ENCODE results near the gene MAVS.
"Not testable (repeated sequence)": the region's sequence is repeated elsewhere in the genome, so short reads cannot be mapped to it uniquely, and the experiment has no call there.

Gene MAVS

DNA sequence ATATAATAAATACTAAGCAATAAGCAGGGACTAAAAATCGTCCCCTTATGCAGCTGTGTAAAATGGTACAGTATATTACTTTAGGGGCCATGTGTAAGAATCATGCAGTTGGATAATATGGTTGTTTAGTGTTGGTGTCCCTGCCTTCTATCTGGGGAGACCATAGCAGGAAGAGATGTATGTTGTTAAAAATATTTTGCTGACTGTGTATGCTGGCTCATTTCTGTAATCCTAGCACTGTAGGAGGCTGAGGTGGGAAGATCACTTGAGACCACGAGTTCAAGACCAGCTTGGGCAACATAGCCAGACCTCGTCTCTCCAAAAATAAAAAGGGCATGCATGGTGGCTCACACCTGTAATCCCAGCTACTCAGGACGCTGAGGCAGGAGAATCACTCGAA lies 48.2 kb downstream of the MAVS start:
- Histone ChIP-seq H3K4me1 (ENCODE audit: insufficient read depth, poor library complexity, severe bottlenecking) (peaks cover 64% of the 10 kb centered on the region), H3K36me3 (ENCODE audit: low read depth) (peaks cover 69% of the 10 kb centered on the region), H3K9me3 (ENCODE audit: severe bottlenecking) (peaks cover 2% of the 10 kb centered on the region), H3K4me3 (ENCODE audit: severe bottlenecking) (no peak overlapping the region), H3K27ac (ENCODE audit: poor library complexity, severe bottlenecking) (no peak overlapping the region), H3K27me3 (ENCODE audit: insufficient read depth, poor library complexity, severe bottlenecking) (no peaks in the 10 kb centered on the region)
- no peak for TF ChIP-seq CTCF (IDR thresholded peaks at IDR 0.05; ENCODE audit: poor library complexity, severe bottlenecking)
- no peak for ATAC-seq (ENCODE audit: low read depth)
- no peak for DNase-seq (ENCODE audit: low spot score)

DNA sequence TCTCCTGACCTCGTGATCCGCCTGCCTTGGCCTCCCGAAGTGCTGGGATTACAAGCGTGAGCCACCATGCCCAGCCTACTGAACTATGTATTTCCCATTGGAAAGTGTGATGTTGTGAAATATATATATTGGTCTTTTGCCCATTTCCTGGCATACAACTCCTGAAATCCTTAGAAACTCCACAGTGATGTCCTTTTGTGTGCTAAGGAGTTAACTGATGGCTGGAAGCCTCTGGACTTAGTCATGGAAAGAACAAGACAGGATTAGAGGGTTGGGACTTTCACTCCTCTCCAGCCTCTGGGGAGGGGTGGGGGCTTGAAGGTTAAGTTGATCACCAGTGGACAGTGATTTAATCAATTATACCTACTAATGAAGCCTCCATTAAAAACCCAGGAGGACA lies 49.7 kb downstream of the MAVS start:
- Histone ChIP-seq H3K4me1 (ENCODE audit: insufficient read depth, poor library complexity, severe bottlenecking) (peaks cover 73% of the 10 kb centered on the region), H3K9me3 (ENCODE audit: severe bottlenecking) (peaks cover 2% of the 10 kb centered on the region), H3K36me3 (ENCODE audit: low read depth) (peaks cover 66% of the 10 kb centered on the region), H3K4me3 (ENCODE audit: severe bottlenecking) (no peak overlapping the region), H3K27ac (ENCODE audit: poor library complexity, severe bottlenecking) (peak overlapping the region; percentile 3), H3K27me3 (ENCODE audit: insufficient read depth, poor library complexity, severe bottlenecking) (no peaks in the 10 kb centered on the region)
- DNase-seq (ENCODE audit: low spot score) (no peak), ATAC-seq (ENCODE audit: low read depth) (0 out of 3 replicates have a peak, but pooled peaks have one; percentile 17)
- TF ChIP-seq CTCF (IDR thresholded peaks at IDR 0.05; ENCODE audit: poor library complexity, severe bottlenecking) = no peak

DNA sequence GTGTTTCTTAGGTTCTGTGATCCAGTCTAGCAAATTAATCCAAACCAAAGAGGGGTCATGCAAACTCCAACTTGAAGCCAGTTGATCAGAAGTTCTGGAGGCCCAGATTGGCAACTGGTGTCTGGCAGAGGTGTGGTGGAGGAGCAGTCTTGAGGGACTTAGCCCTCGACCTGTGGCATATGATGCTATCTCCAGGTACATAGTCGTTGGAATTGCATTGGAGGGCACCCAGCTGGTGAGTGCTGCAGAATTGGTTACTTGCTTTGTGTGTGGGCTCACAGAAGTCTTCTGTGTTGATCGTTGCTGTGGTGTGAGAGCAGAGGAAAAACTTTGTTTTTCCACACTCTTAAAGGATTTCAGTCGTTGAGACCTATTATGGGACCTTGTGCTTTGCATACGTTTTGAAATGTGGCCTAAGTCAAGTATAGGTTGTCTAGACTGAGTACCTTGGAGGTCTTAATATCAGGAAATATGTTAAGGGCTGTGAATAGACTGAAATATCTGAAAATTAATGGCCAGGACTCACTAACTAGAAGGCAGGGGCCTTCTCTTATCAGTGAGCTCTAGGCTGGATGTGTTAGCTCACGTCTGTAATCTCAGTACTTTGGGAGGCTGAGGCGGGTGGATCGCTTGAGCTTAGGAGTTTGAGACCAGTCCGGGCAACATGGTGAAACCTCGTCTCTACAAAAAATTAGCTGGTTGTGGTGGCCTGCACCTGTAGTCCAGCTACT lies 50.4 kb downstream of the MAVS start:
- TF ChIP-seq CTCF (IDR thresholded peaks at IDR 0.05; ENCODE audit: poor library complexity, severe bottlenecking) = no peak
- peaks cover 2% of the 10 kb centered on the region for H3K9me3 ChIP-seq (ENCODE audit: severe bottlenecking)
- H3K4me1 ChIP-seq (ENCODE audit: insufficient read depth, poor library complexity, severe bottlenecking) = peaks cover 71% of the 10 kb centered on the region
- peak overlapping the region; percentile 3 for H3K27ac ChIP-seq (ENCODE audit: poor library complexity, severe bottlenecking)
- no peaks in the 10 kb centered on the region for H3K27me3 ChIP-seq (ENCODE audit: insufficient read depth, poor library complexity, severe bottlenecking)
- H3K36me3 ChIP-seq (ENCODE audit: low read depth) = peaks cover 64% of the 10 kb centered on the region
- H3K4me3 ChIP-seq (ENCODE audit: severe bottlenecking) = no peak overlapping the region
- ATAC-seq (ENCODE audit: low read depth) (no peak), DNase-seq (ENCODE audit: low spot score) (no peak)

- H3K9me3 ChIP-seq (ENCODE audit: severe bottlenecking); ATAC-seq (ENCODE audit: low read depth); H3K27me3 ChIP-seq (ENCODE audit: insufficient read depth, poor library complexity, severe bottlenecking); DNase-seq (ENCODE audit: low spot score); H3K4me3 ChIP-seq (ENCODE audit: severe bottlenecking): not testable (repeated sequence)
- H3K4me1 ChIP-seq (ENCODE audit: insufficient read depth, poor library complexity, severe bottlenecking) = peaks cover 67% of the 10 kb centered on the region
- H3K36me3 ChIP-seq (ENCODE audit: low read depth) = peaks cover 58% of the 10 kb centered on the region
- peak overlapping the region; percentile 47 for H3K27ac ChIP-seq (ENCODE audit: poor library complexity, severe bottlenecking)
These were observed 51.5 kb downstream of the MAVS start for GRCh38 chr20:3898181-3898580.

- no peak for TF ChIP-seq CTCF (IDR thresholded peaks at IDR 0.05; ENCODE audit: poor library complexity, severe bottlenecking)
- H3K27ac ChIP-seq (ENCODE audit: poor library complexity, severe bottlenecking) = peak overlapping the region; percentile 47
- DNase-seq (ENCODE audit: low spot score) (no peak), ATAC-seq (ENCODE audit: low read depth) (no peak)
- peaks cover 2% of the 10 kb centered on the region for H3K9me3 ChIP-seq (ENCODE audit: severe bottlenecking)
- no peak overlapping the region for H3K4me3 ChIP-seq (ENCODE audit: severe bottlenecking)
- no peaks in the 10 kb centered on the region for H3K27me3 ChIP-seq (ENCODE audit: insufficient read depth, poor library complexity, severe bottlenecking)
- H3K4me1 ChIP-seq (ENCODE audit: insufficient read depth, poor library complexity, severe bottlenecking) = peaks cover 63% of the 10 kb centered on the region
- H3K36me3 ChIP-seq (ENCODE audit: low read depth) = peaks cover 58% of the 10 kb centered on the region
These were observed 52.0 kb downstream of the MAVS start for GRCh38 chr20:3898639-3899038.
